Ectodermal cell (in vitro differentiated cells): Measurements from ENCODE around the gene IGSF9.
"Not testable (repeated sequence)": the region's sequence is repeated elsewhere in the genome, so short reads cannot be mapped to it uniquely, and the experiment has no call there.

Experiments
- H3K27ac ChIP-seq: 2 replicates; pipeline ENCODE4 v1.7.0; 2013; ENCODE audit warnings: mild to moderate bottlenecking, low read depth, low read length; ENCODE audit not compliant: insufficient read depth, poor library complexity, severe bottlenecking
- H3K27me3 ChIP-seq: 2 replicates; pipeline ENCODE4 v1.7.0; 2013; ENCODE audit warnings: mild to moderate bottlenecking, low read length; ENCODE audit not compliant: insufficient read depth, control insufficient read depth, poor library complexity, severe bottlenecking
- H3K36me3 ChIP-seq: one replicate; pipeline ENCODE4 v1.7.0; 2013; ENCODE audit warnings: low read length; ENCODE audit not compliant: control insufficient read depth, insufficient read depth
- H3K4me1 ChIP-seq: one replicate; pipeline ENCODE4 v1.7.0; 2013; ENCODE audit warnings: low read length; ENCODE audit not compliant: control insufficient read depth, insufficient read depth
- H3K4me3 ChIP-seq: 2 replicates; pipeline ENCODE4 v1.7.0; 2013; ENCODE audit warnings: low read depth, low read length, control low read depth; ENCODE audit not compliant: insufficient read depth
- H3K9me3 ChIP-seq: 2 replicates; pipeline ENCODE4 v1.7.0; 2013; ENCODE audit warnings: mild to moderate bottlenecking, low read length, moderate library complexity; ENCODE audit not compliant: control insufficient read depth
- WGBS, 2 experiments: methylation state at CpG; one replicate each; pipeline ENCODE4 v1.1.7; 2013; ENCODE audit warnings: missing lambda C conversion rate in 2 of 2; 5-methylcytosine and 5-hydroxymethylcytosine counted together

The IGSF9 gene

DNA sequence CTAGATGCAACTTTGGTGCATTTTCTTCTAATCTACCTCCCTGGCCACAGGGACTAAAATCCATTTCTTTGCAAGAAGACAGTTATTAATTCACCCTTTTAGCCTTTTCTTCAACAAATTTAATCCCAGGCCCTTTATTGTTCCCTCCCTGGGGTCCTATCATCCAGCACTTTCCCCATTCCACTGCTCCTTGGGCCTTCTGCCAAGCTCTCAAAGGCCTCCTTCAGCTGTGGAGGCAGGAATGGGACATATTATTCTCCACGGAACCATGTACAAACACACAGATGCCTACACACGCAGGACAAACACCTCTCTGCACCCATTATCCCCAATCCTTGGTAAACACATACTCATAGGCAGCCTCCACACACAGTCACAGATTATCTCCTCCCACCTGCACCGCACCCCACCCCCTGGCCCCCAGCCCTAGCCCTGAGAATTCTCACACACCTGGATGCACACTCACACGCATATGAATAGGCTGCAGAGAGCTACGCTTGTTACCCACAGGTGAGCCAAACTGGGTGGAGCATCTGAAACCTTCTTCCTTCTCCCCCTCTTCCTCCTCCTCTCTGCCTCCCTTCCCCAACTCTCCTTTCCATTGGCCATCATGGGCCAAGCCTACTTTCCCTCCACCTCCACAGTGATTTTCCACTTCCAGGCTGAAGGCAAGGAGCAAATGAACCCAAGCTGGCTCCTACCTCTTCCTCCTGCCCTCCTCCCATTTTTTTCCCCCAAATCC lies 31.8 kb downstream of the IGSF9 start:
- no peak overlapping the region for H3K4me3 ChIP-seq
- 84 to 86% methylated on average over 5 of the region's 5 CpGs for WGBS, 2 experiments
- H3K36me3 ChIP-seq: no peaks in the 10 kb centered on the region
- no peaks in the 10 kb centered on the region for H3K27me3 ChIP-seq
- peaks cover 8% of the 10 kb centered on the region for H3K4me1 ChIP-seq
- no peaks in the 10 kb centered on the region for H3K9me3 ChIP-seq
- H3K27ac ChIP-seq: no peak overlapping the region

DNA sequence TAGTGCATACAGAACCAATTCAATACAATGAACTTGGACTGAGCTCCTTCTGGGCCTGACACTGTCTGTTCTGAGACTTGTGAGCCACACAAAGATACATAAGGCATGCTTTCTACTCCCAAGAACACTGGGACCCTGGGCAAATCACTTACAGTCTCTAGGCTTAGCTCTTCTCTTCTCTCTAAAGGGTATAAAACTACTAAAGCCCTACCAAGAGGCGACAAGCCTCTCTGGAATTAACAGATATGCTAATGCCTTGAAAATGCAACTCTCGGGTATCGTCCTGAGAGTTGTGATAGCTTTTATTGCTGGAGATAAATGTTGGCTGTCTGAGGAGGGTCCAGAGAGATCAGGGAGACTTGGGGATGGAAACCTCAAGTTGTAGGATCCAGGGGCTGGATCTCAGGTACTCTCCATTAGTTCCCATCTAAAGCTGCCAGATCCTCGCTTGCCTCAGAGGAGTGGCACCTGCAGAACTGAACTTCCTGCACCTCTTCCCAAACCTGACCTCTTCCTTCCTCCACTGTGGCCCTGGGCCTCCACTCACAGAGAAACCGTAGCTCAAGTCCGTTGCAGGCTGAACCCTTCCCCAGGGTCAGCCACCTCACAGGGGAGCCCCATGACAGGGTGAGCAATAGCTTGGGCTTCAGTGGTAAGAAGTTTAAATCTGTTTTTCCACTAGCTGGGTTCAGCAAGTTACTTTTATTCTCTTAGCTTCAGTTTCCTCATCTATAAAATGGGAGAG lies 33.9 kb downstream of the IGSF9 start:
- Histone ChIP-seq H3K4me1 (peaks cover 8% of the 10 kb centered on the region), H3K4me3 (no peak overlapping the region), H3K27me3 (no peaks in the 10 kb centered on the region), H3K36me3 (no peaks in the 10 kb centered on the region), H3K27ac (no peak overlapping the region), H3K9me3 (no peaks in the 10 kb centered on the region)
- WGBS, 2 experiments: 81% methylated on average over 6 of the region's 6 CpGs

DNA sequence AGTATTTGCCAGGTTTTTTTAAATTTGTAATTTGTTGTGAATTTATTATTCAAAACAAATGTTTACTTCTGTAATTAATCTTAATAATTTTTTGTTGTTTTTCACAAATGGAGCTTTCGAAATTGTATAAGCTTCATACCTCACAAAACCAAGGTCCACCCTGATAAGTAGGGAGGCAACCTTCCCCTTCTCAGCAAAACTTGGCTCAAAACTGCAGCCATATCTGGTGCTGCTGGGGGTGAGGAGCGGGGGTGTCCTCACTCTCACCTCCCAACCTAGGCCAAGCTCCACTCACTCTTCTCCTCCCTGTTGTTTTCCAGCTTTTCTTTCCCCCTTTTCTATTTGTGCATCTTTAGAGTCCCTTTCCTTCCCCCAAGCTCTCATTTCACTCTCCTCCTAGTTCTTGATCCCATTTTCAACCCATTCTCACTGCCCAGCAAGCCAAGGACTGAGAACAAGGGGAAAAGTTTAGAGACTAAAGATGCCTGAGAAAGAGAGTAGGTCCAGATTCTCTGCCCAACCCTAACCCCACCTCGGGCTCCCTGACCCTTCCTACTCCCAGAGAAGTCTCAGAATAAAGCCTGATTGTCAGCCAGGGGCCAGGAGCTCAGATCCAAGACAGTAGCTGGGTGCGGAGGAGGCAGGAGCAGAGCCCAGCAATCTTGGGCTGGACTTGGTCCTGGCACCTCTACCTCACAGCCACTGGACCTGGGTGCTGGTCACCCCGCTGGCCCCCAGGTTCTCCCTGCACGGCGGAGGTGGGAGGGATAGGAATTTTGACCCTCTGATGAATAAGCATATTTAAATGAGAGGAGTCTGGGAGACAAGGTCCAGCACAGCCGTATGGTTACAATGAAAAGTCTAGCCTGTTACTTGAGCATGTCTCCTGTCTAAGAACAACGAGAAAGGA lies 37.1 kb downstream of the IGSF9 start:
- H3K4me1 ChIP-seq: no peaks in the 10 kb centered on the region
- H3K9me3 ChIP-seq: no peaks in the 10 kb centered on the region
- whole genome bisulfite sequencing, 2 experiments: 83 to 87% methylated on average over 9 of the region's 9 CpGs
- no peak overlapping the region for H3K27ac ChIP-seq
- no peak overlapping the region for H3K4me3 ChIP-seq
- H3K27me3 ChIP-seq: no peaks in the 10 kb centered on the region
- H3K36me3 ChIP-seq: no peaks in the 10 kb centered on the region

DNA sequence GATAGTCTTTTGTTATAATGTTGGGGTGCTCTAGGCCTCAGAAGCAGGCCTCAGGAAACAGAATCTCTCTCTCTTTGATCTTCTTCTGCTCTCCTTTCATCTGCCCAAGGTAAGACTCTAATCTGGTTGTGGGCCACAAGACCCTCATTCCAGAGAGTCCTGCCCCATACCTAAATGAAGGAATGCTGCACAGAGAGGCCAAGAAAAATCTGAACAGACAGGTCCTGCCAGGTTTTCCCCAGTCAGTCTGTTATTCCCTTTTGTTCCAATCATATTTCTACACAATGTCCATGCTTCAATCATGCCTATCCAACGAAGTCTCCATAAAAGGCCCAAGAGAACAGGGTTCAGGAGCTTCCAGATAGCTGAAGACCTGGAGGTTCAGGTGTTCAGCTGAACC lies 38.5 kb downstream of the IGSF9 start:
- H3K27me3 ChIP-seq: no peaks in the 10 kb centered on the region
- no peak overlapping the region for H3K4me3 ChIP-seq
- no peak overlapping the region for H3K27ac ChIP-seq
- H3K36me3 ChIP-seq: no peaks in the 10 kb centered on the region
- no peaks in the 10 kb centered on the region for H3K4me1 ChIP-seq
- 76 to 93% methylated on average over 1 of the region's 1 CpG for WGBS, 2 experiments
- no peaks in the 10 kb centered on the region for H3K9me3 ChIP-seq

DNA sequence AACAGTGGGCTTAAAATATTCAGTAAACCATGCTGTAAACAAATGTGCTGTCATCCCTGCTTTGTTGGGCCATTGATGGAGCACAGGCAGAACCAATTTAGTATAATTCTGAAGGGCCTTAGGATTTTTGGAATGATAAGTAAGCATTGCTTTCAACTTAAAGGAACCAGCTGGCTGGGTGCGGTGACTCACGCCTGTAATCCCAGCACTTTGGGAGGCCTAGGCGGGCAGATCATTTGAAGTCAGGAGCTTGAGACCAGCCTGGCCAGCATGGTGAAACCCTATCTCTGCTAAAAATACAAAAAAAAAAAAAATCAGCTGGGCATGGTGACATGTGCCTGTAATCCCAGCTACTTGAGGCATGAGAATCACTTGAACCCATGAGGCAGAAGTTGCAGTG lies 41.4 kb downstream of the IGSF9 start:
- not testable (repeated sequence) for H3K4me3 ChIP-seq, H3K4me1 ChIP-seq, H3K9me3 ChIP-seq, H3K27ac ChIP-seq, H3K36me3 ChIP-seq
- 72 to 76% methylated on average over 3 of the region's 3 CpGs for WGBS, 2 experiments
- H3K27me3 ChIP-seq: peaks cover 10% of the 10 kb centered on the region

DNA sequence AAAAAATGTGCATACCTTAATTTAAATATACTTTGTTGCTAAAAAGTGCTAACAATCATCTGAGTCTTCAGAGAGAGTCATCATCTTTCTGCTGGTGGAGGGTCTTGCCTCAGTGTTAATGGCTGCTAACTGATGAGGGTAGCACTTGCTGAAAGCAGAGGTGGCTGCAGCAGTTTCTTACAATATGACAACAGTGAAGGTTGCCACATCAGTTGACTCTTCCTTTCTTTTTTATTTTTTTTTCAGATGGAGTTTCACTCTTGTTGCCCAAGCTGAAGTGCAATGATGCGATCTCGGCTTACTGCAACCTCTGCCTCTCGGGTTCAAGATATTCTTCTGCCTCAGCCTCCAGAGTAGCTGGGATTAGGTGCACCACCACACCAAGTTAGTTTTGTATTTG lies 42.9 kb downstream of the IGSF9 start:
- Histone ChIP-seq H3K27ac (no peak overlapping the region), H3K4me3 (no peak overlapping the region), H3K9me3 (no peaks in the 10 kb centered on the region), H3K27me3 (peaks cover 10% of the 10 kb centered on the region), H3K36me3 (no peaks in the 10 kb centered on the region), H3K4me1 (peaks cover 3% of the 10 kb centered on the region)
- WGBS, 2 experiments: 85 to 95% methylated on average over 3 of the region's 3 CpGs

DNA sequence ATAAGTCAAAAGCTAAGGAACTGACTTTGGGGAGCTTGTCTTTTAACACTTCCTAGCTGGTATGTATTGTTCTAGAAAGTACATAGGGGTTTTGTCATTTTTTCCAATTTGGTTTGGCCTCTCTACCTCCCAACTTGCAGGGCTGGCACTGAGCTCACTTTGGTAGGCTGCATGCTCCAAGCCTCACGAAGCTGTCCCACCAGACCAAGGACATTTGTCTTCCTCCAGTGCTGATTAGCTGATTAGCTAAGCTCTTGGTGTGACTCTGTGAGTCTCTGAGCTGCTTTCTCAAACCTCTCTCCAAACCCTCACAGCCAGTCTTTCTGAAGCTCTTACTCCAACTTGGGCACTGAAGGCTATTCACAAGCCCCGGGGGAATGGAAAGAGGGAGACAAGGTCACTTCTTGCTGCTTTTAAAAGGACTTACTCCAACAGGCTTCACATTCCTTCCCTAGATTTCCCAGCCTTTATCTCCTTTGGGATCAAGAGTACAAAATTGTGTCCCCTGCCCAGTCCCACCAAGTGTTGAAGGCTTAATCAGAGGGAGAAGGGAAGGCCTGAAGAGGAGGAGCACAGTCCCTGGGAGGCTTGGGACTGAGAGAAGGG lies 44.6 kb downstream of the IGSF9 start:
- Histone ChIP-seq H3K27me3 (peaks cover 10% of the 10 kb centered on the region), H3K9me3 (no peaks in the 10 kb centered on the region), H3K4me3 (no peak overlapping the region), H3K36me3 (no peaks in the 10 kb centered on the region), H3K27ac (no peak overlapping the region), H3K4me1 (peaks cover 3% of the 10 kb centered on the region)
- WGBS, 2 experiments: 82 to 97% methylated on average over 2 of the region's 2 CpGs

DNA sequence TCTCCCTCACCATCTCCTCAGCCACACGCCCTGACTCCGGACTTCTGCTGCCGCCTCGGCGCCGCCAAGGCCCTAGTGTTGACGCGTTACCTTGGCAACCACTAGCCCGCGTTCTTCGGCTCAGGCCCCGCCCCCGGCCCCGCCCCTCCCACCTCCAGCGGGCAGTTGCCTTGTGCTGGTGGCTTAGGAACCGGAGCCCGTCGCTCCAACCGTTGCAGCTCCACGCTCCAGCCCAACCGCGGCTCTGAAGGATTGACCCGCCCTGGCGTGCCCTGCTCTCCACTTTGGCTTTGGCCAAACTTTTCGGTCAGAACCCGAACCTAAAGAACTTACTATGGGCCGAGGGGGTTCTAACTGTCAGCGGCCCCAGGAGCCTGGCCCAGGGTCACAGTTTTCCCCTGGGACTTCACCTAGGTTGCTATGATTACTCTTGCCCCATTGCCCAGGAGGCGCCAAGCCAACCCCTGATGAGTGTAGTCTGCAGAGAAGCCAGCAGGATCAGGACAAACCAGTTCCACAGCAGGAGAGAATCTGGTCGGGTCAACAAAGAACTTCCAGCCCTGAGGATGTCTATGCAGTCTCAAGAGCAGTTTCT lies 45.2 kb downstream of the IGSF9 start, which contains the start of gene CFAP45:
TSS of gene CFAP45 (minus strand) at position 80 of the 595 bp plus-strand sequence. CDS start at position 13, 67 bp downstream.
- Histone ChIP-seq H3K27ac (peak within 1 kb of the TSS; percentile 60), H3K36me3 (no peaks in the 10 kb centered on the region)
- 7% methylated on average over 30 of the region's 30 CpGs for WGBS, 2 experiments

DNA sequence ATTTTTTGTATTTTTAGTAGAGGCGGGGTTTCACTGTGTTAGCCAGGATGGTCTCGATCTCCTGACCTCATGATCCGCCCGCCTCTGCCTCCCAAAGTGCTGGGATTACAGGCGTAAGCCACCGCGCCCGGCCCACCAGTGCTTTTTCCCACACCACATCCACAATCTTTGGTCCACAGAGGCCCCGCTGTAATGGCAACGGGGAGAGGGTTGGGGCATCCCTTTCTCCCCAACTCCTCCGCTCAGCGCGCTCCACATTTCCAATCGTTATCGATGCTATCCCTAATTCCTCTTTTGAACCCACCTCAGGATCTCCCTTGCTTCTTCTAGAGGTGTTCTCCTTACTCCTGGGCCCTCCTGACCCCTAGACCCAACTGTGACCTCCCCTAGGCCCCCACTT lies 45.8 kb downstream of the IGSF9 start:
- H3K4me3 ChIP-seq: not testable (repeated sequence)
- WGBS, 2 experiments: 90 to 93% methylated on average over 14 of the region's 15 CpGs

More for the DNA sequence above, 45.2 kb downstream of the IGSF9 start, which contains the start of gene CFAP45:
- Histone ChIP-seq H3K27me3 (peaks cover 10% of the 10 kb centered on the region), H3K4me1 (peaks cover 3% of the 10 kb centered on the region), H3K4me3 (peak within 1 kb of the TSS; percentile 9), H3K9me3 (no peaks in the 10 kb centered on the region)

More for the DNA sequence above, 45.8 kb downstream of the IGSF9 start:
- H3K4me1 ChIP-seq, H3K9me3 ChIP-seq, H3K36me3 ChIP-seq: not testable (repeated sequence)
- Histone ChIP-seq H3K27ac (peak overlapping the region; percentile 60), H3K27me3 (peaks cover 10% of the 10 kb centered on the region)
